ENCODE data around the gene TSEN15. TPM values are rescaled to one million over a fixed set of nuclear protein-coding genes. Genes with fewer than 3 reads are reported as not detected.

TSEN15 gene
- total and polyA plus RNA-seq, 4 donors: 9.1 to 21.9 (median 19.3) TPM

DNA sequence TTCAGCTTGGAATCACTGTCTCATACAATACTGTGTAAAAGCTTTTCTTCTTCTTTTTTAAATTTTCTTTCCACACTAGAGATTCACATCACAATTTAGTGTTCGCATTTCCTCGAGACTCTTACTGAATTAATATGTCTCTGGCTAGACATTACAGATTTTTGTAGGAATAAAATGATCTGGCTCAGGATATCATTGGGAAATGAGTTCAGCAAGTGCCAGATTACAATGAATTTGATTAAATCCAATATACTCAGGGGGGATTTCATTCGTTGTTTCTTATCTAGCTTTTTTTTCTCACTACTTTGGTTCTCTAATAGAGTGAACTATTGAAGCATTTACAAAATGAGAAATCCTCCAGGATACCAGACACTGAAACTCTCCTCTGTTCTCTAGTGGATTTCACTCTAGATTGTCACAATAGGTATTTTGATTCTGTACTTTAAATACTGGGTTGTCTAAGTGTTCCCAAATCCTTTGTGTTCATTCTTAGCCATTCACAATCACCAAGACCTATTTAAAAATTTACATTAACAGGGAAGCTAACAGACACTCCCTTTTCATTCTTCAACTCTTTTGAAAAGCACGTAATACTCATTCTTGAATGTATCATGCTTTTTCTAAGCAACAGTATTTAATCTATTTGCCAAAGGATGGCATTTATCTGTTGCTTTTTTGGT is 2.8 kb upstream of the TSEN15 start:
- Histone ChIP-seq H3K4me1 (ENCODE audit: control insufficient read depth in 4 of 4, insufficient read depth in 4 of 4, low read length in 3 of 4) (peaks cover 5 to 17% (median 11%) of the 10 kb centered on the region in 4 donors), H3K36me3 (ENCODE audit: control insufficient read depth in 4 of 4, insufficient read depth in 3 of 4, low read depth in 1 of 4, low read length in 3 of 4) (no peaks in the 10 kb centered on the region), H3K27ac (ENCODE audit: low read depth in 1 of 2, low read length in 2 of 2) (no peak overlapping the region), H3K9me3 (ENCODE audit: control insufficient read depth in 4 of 4, low read length in 3 of 4) (no peaks in the 10 kb centered on the region), H3K9ac (ENCODE audit: low read depth in 1 of 2, low read length in 2 of 2) (no peak overlapping the region), H3K27me3 (ENCODE audit: control insufficient read depth in 4 of 4, insufficient read depth in 4 of 4, low read length in 3 of 4) (no peaks in the 10 kb centered on the region), H3K4me3 (ENCODE audit: low read depth in 1 of 3, low read length in 3 of 3) (no peak overlapping the region)
- no peak for DNase-seq (ENCODE audit: low spot score)
- TF ChIP-seq FOXA1 (IDR thresholded peaks at IDR 0.05) (no peak), SP1 (IDR thresholded peaks at IDR 0.05) (no peak), RXRA (IDR thresholded peaks at IDR 0.05) (no peak)
- TF ChIP-seq, protein P1, sequence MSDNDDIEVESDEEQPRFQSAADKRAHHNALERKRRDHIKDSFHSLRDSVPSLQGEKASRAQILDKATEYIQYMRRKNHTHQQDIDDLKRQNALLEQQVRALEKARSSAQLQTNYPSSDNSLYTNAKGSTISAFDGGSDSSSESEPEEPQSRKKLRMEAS (IDR thresholded peaks at IDR 0.05): no peak
- TF ChIP-seq, protein P2, sequence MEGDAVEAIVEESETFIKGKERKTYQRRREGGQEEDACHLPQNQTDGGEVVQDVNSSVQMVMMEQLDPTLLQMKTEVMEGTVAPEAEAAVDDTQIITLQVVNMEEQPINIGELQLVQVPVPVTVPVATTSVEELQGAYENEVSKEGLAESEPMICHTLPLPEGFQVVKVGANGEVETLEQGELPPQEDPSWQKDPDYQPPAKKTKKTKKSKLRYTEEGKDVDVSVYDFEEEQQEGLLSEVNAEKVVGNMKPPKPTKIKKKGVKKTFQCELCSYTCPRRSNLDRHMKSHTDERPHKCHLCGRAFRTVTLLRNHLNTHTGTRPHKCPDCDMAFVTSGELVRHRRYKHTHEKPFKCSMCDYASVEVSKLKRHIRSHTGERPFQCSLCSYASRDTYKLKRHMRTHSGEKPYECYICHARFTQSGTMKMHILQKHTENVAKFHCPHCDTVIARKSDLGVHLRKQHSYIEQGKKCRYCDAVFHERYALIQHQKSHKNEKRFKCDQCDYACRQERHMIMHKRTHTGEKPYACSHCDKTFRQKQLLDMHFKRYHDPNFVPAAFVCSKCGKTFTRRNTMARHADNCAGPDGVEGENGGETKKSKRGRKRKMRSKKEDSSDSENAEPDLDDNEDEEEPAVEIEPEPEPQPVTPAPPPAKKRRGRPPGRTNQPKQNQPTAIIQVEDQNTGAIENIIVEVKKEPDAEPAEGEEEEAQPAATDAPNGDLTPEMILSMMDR (IDR thresholded peaks at IDR 0.05; ENCODE audit: low read depth, low read length, missing input control): no peak
- TF ChIP-seq, protein P3, sequence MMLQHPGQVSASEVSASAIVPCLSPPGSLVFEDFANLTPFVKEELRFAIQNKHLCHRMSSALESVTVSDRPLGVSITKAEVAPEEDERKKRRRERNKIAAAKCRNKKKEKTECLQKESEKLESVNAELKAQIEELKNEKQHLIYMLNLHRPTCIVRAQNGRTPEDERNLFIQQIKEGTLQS (IDR thresholded peaks at IDR 0.05): no peak
- TF ChIP-seq, protein P4, sequence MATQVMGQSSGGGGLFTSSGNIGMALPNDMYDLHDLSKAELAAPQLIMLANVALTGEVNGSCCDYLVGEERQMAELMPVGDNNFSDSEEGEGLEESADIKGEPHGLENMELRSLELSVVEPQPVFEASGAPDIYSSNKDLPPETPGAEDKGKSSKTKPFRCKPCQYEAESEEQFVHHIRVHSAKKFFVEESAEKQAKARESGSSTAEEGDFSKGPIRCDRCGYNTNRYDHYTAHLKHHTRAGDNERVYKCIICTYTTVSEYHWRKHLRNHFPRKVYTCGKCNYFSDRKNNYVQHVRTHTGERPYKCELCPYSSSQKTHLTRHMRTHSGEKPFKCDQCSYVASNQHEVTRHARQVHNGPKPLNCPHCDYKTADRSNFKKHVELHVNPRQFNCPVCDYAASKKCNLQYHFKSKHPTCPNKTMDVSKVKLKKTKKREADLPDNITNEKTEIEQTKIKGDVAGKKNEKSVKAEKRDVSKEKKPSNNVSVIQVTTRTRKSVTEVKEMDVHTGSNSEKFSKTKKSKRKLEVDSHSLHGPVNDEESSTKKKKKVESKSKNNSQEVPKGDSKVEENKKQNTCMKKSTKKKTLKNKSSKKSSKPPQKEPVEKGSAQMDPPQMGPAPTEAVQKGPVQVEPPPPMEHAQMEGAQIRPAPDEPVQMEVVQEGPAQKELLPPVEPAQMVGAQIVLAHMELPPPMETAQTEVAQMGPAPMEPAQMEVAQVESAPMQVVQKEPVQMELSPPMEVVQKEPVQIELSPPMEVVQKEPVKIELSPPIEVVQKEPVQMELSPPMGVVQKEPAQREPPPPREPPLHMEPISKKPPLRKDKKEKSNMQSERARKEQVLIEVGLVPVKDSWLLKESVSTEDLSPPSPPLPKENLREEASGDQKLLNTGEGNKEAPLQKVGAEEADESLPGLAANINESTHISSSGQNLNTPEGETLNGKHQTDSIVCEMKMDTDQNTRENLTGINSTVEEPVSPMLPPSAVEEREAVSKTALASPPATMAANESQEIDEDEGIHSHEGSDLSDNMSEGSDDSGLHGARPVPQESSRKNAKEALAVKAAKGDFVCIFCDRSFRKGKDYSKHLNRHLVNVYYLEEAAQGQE (IDR thresholded peaks at IDR 0.05): no peak
- WGBS: 62% methylated on average over 4 of the region's 4 CpGs

DNA sequence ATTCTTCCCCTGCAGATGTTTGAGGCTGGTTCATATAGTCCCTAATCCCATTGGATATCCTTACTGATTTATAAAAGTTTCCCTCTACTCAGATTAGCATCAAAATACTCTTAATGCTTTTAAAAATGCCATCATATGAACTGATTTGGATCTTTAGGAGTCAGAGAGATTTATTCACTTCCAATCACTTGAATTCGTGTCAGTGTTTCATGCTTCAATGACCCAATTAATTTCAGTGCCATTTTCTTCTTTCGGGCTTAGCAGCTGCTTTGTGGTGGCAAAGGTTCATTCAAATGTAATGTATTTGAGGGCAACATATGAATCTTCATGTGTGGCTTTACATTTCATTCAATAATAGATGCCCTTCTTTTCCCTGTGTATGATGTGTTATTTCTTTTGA is 2.2 kb upstream of the TSEN15 start:
- no peaks in the 10 kb centered on the region for H3K9me3 ChIP-seq (ENCODE audit: control insufficient read depth in 4 of 4, low read length in 3 of 4)
- H3K4me1 ChIP-seq (ENCODE audit: control insufficient read depth in 4 of 4, insufficient read depth in 4 of 4, low read length in 3 of 4): peaks cover 5 to 17% (median 11%) of the 10 kb centered on the region in 4 donors
- WGBS: 93% methylated on average over 2 of the region's 2 CpGs
- no peaks in the 10 kb centered on the region for H3K36me3 ChIP-seq (ENCODE audit: control insufficient read depth in 4 of 4, insufficient read depth in 3 of 4, low read depth in 1 of 4, low read length in 3 of 4)
- H3K9ac ChIP-seq (ENCODE audit: low read depth in 1 of 2, low read length in 2 of 2): no peak overlapping the region
- H3K4me3 ChIP-seq (ENCODE audit: low read depth in 1 of 3, low read length in 3 of 3): no peak overlapping the region
- no peaks in the 10 kb centered on the region for H3K27me3 ChIP-seq (ENCODE audit: control insufficient read depth in 4 of 4, insufficient read depth in 4 of 4, low read length in 3 of 4)
- H3K27ac ChIP-seq (ENCODE audit: low read depth in 1 of 2, low read length in 2 of 2): no peak overlapping the region
- DNase-seq (ENCODE audit: low spot score): no peak
- TF ChIP-seq, protein P4 (IDR thresholded peaks at IDR 0.05): no peak
- TF ChIP-seq HNF4A (conservative IDR thresholded peaks at IDR 0.05) (no peak), RAD21 (IDR thresholded peaks at IDR 0.05) (no peak), TAF1 (conservative IDR thresholded peaks at IDR 0.05) (no peak), NR2F2 (IDR thresholded peaks at IDR 0.05) (no peak), SP1 (IDR thresholded peaks at IDR 0.05) (no peak), RXRA (IDR thresholded peaks at IDR 0.05) (no peak), HNF4G (IDR thresholded peaks at IDR 0.05) (no peak), FOXA1 (IDR thresholded peaks at IDR 0.05) (no peak), FOXA2 (IDR thresholded peaks at IDR 0.05) (no peak), YY1 (IDR thresholded peaks at IDR 0.05) (no peak), EGR1 (IDR thresholded peaks at IDR 0.05; ENCODE audit: low read depth in 2 of 2) (no peak)
- TF ChIP-seq, protein P3 (IDR thresholded peaks at IDR 0.05): no peak
- TF ChIP-seq, protein P5, sequence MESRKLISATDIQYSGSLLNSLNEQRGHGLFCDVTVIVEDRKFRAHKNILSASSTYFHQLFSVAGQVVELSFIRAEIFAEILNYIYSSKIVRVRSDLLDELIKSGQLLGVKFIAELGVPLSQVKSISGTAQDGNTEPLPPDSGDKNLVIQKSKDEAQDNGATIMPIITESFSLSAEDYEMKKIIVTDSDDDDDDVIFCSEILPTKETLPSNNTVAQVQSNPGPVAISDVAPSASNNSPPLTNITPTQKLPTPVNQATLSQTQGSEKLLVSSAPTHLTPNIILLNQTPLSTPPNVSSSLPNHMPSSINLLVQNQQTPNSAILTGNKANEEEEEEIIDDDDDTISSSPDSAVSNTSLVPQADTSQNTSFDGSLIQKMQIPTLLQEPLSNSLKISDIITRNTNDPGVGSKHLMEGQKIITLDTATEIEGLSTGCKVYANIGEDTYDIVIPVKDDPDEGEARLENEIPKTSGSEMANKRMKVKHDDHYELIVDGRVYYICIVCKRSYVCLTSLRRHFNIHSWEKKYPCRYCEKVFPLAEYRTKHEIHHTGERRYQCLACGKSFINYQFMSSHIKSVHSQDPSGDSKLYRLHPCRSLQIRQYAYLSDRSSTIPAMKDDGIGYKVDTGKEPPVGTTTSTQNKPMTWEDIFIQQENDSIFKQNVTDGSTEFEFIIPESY (IDR thresholded peaks at IDR 0.05): no peak
- TF ChIP-seq, protein P2 (IDR thresholded peaks at IDR 0.05; ENCODE audit: low read depth, low read length, missing input control): no peak
- TF ChIP-seq, protein P1 (IDR thresholded peaks at IDR 0.05): no peak

Measured in liver (tissue), 9 donors.